Esophagus squamous epithelium (tissue), 5 donors: ENCODE results near the gene MMP7. TPM values are rescaled to one million over a fixed set of nuclear protein-coding genes. Genes with fewer than 3 reads are reported as not detected.

Source experiments
- DNase-seq: peaks from one replicate; lab custom pipeline; 2025; lab: John Stamatoyannopoulos, UW
- H3K27ac ChIP-seq, 4 donors: fragments of 200-600 bp; sonication (generic); one replicate each; pipeline ENCODE4 v1.5.1; 2016 to 2019; ENCODE audit warnings: mild to moderate bottlenecking in 1 of 4
- H3K27me3 ChIP-seq, 4 donors: fragments of 200-600 bp; sonication (generic); 1 replicate in 3 of 4; 2 replicates in 1 of 4; pipeline versions ENCODE4 v1.5.1 to v1.6.0; 2017 to 2021; ENCODE audit warnings: antibody characterized with exemption in 1 of 4
- H3K36me3 ChIP-seq, 3 donors: fragments of 200-600 bp; sonication (generic); one replicate each; pipeline ENCODE4 v1.5.1; 2016 to 2019
- H3K4me1 ChIP-seq, 3 donors: fragments of 200-600 bp; sonication (generic); one replicate each; pipeline ENCODE4 v1.5.1; 2017 to 2019
- H3K4me3 ChIP-seq, 4 donors: fragments of 200-600 bp; sonication (generic); 1 replicate in 3 of 4; 2 replicates in 1 of 4; pipeline ENCODE4 v1.5.1; 2016 to 2019; ENCODE audit warnings: mild to moderate bottlenecking in 2 of 4, moderate library complexity in 1 of 4
- H3K9me3 ChIP-seq, 3 donors: fragments of 200-600 bp; sonication (generic); one replicate each; pipeline ENCODE4 v1.5.1; 2016 to 2019
- CTCF ChIP-seq, 6 experiments: fragments of 450-650 bp in 4 of 6; fragments of 200-600 bp in 2 of 6; sonication (generic) in 2 of 6; IDR thresholded peaks; one replicate each; pipeline ENCODE4 v1.5.1; 2016 to 2019; ENCODE audit warnings: antibody characterized with exemption in 6 of 6, mild to moderate bottlenecking in 4 of 6, moderate library complexity in 4 of 6
- POLR2A ChIP-seq, 4 donors: fragments of 450-650 bp; IDR thresholded peaks; one replicate each; pipeline ENCODE4 v1.6.1; 2017; ENCODE audit warnings: antibody characterized with exemption in 4 of 4, mild to moderate bottlenecking in 4 of 4, moderate library complexity in 3 of 4
- WGBS, 2 donors: methylation state at CpG; one replicate each; pipeline ENCODE4 v1.1.5; 2018; 5-methylcytosine and 5-hydroxymethylcytosine counted together
- intact Hi-C: fragments of 100-400 bp; cut with DNase I; formaldehyde crosslinking; loops from one replicate; pipeline ENCODE4 v1.15.0; 2022
- total RNA-seq, 4 donors: library from RNA; depleted of rRNA; stranded (reverse); fragments of >200 nt; gene quantifications; one replicate each; pipeline ENCODE4 v1.1.0, GENCODE V29; 2016
- donor health status: DM: yes; HTN: yes; CAD: no.

The MMP7 gene
- total RNA-seq, 4 donors from 2014 or later = 35.8 TPM; not detected in 3

- no peak overlapping the region for H3K4me3 ChIP-seq
- TF ChIP-seq POLR2A (IDR thresholded peaks at IDR 0.05) (no peak), CTCF (IDR thresholded peaks at IDR 0.05) (no peak)
- no peak overlapping the region for H3K27ac ChIP-seq
- no peaks in the 10 kb centered on the region for H3K36me3 ChIP-seq
- intact Hi-C loops = no loop called here
- no peak for DNase-seq
- no peaks in the 10 kb centered on the region for H3K9me3 ChIP-seq
- H3K27me3 ChIP-seq = no peaks in the 10 kb centered on the region
- peaks cover 0 to 7% (median 0%) of the 10 kb centered on the region in 3 donors for H3K4me1 ChIP-seq
Measured at GRCh38 chr11:102528618-102529017, 1.9 kb downstream of the MMP7 start.

- H3K4me1 ChIP-seq = peaks cover 0 to 7% (median 0%) of the 10 kb centered on the region in 3 donors
- no peaks in the 10 kb centered on the region for H3K36me3 ChIP-seq
- no peaks in the 10 kb centered on the region for H3K9me3 ChIP-seq
- WGBS, 2 donors = 69 to 73% methylated on average over 2 of the region's 2 CpGs
- H3K4me3 ChIP-seq = no peak overlapping the region
- intact Hi-C loops = no loop called here
- no peaks in the 10 kb centered on the region for H3K27me3 ChIP-seq
- DNase-seq = no peak
- TF ChIP-seq POLR2A (IDR thresholded peaks at IDR 0.05) = no peak
- no peak for TF ChIP-seq CTCF (IDR thresholded peaks at IDR 0.05)
- no peak overlapping the region for H3K27ac ChIP-seq
Measured at GRCh38 chr11:102527684-102528083, 2.9 kb downstream of the MMP7 start.

GRCh38 chr11:102527041-102527440, 3.5 kb downstream of the MMP7 start:
- Histone ChIP-seq H3K4me1 (peaks cover 0 to 7% (median 0%) of the 10 kb centered on the region in 3 donors), H3K27ac (no peak overlapping the region), H3K4me3 (no peak overlapping the region), H3K9me3 (no peaks in the 10 kb centered on the region), H3K36me3 (no peaks in the 10 kb centered on the region), H3K27me3 (no peaks in the 10 kb centered on the region)
- TF ChIP-seq POLR2A (IDR thresholded peaks at IDR 0.05) (no peak), CTCF (IDR thresholded peaks at IDR 0.05) (no peak)
- intact Hi-C loops = no loop called here
- DNase-seq = no peak
- 67 to 75% methylated on average over 1 of the region's 1 CpG for WGBS, 2 donors

GRCh38 chr11:102523887-102524286, 6.7 kb downstream of the MMP7 start:
- H3K27me3 ChIP-seq = no peaks in the 10 kb centered on the region
- no peak overlapping the region for H3K27ac ChIP-seq
- intact Hi-C loops = no loop called here
- H3K4me1 ChIP-seq = no peaks in the 10 kb centered on the region
- WGBS, 2 donors = 82 to 90% methylated on average over 4 of the region's 4 CpGs
- DNase-seq = no peak
- TF ChIP-seq CTCF (IDR thresholded peaks at IDR 0.05) (no peak), POLR2A (IDR thresholded peaks at IDR 0.05) (no peak)
- no peaks in the 10 kb centered on the region for H3K36me3 ChIP-seq
- no peak overlapping the region for H3K4me3 ChIP-seq
- H3K9me3 ChIP-seq = no peaks in the 10 kb centered on the region

DNA sequence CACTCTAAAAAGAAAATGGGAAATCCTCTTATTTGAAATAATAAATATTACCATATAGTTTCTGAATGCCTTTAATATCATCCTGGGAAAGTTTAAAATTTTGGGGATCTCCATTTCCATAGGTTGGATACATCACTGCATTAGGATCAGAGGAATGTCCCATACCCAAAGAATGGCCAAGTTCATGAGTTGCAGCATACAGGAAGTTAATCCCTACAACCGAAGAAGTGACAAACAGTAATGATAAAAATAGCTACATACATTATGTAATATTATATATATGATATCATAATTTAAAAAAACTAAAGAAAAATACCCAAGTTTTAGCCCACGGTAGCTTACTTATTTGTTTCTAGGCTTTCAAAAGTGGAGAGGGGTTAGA, 7.4 kb downstream of the MMP7 start:
- 47 to 64% methylated on average over 2 of the region's 2 CpGs for WGBS, 2 donors
- Histone ChIP-seq H3K4me1 (no peaks in the 10 kb centered on the region), H3K27ac (no peak overlapping the region), H3K27me3 (no peaks in the 10 kb centered on the region), H3K4me3 (no peak overlapping the region), H3K36me3 (no peaks in the 10 kb centered on the region), H3K9me3 (no peaks in the 10 kb centered on the region)
- intact Hi-C loops = no loop called here
- no peak for TF ChIP-seq POLR2A (IDR thresholded peaks at IDR 0.05)
- TF ChIP-seq CTCF (IDR thresholded peaks at IDR 0.05) = no peak
- no peak for DNase-seq
